ENCODE measurements around the gene IQGAP3. TPM values are rescaled to one million over a fixed set of nuclear protein-coding genes. Genes with fewer than 3 reads are reported as not detected.

The IQGAP3 gene
- polyA plus RNA-seq, 1 of the 3 experiments (the other 2 are of a cell fraction) = 15.6 TPM

- TF ChIP-seq, protein P1, sequence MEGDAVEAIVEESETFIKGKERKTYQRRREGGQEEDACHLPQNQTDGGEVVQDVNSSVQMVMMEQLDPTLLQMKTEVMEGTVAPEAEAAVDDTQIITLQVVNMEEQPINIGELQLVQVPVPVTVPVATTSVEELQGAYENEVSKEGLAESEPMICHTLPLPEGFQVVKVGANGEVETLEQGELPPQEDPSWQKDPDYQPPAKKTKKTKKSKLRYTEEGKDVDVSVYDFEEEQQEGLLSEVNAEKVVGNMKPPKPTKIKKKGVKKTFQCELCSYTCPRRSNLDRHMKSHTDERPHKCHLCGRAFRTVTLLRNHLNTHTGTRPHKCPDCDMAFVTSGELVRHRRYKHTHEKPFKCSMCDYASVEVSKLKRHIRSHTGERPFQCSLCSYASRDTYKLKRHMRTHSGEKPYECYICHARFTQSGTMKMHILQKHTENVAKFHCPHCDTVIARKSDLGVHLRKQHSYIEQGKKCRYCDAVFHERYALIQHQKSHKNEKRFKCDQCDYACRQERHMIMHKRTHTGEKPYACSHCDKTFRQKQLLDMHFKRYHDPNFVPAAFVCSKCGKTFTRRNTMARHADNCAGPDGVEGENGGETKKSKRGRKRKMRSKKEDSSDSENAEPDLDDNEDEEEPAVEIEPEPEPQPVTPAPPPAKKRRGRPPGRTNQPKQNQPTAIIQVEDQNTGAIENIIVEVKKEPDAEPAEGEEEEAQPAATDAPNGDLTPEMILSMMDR (IDR thresholded peaks at IDR 0.05) = no peak
- TF ChIP-seq NRF1 (IDR thresholded peaks at IDR 0.05; ENCODE audit: low read depth, low read length) = no peak
These were observed 24.4 kb downstream of the IQGAP3 start (continued) for GRCh38 chr1:156547982-156548381.

GRCh38 chr1:156547434-156547833 is 24.9 kb downstream of the IQGAP3 start:
- H2AFZ ChIP-seq (ENCODE audit: low read depth) = no peak overlapping the region
- no peak overlapping the region for H3K9ac ChIP-seq
- TF ChIP-seq FOXM1 (IDR thresholded peaks at IDR 0.05; ENCODE audit: low read depth) (no peak), EZH2phosphoT487 (IDR thresholded peaks at IDR 0.05; ENCODE audit: borderline replicate concordance, low read depth) (no peak), RFX5 (IDR thresholded peaks at IDR 0.05; ENCODE audit: low read length) (no peak), MXI1 (IDR thresholded peaks at IDR 0.05; ENCODE audit: low read depth, low read length) (no peak), TCF12 (IDR thresholded peaks at IDR 0.05) (no peak), YY1 (IDR thresholded peaks at IDR 0.05; ENCODE audit: low read depth) (no peak)
- TF ChIP-seq, protein P2, sequence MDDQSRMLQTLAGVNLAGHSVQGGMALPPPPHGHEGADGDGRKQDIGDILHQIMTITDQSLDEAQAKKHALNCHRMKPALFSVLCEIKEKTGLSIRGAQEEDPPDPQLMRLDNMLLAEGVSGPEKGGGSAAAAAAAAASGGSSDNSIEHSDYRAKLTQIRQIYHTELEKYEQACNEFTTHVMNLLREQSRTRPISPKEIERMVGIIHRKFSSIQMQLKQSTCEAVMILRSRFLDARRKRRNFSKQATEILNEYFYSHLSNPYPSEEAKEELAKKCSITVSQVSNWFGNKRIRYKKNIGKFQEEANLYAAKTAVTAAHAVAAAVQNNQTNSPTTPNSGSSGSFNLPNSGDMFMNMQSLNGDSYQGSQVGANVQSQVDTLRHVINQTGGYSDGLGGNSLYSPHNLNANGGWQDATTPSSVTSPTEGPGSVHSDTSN (IDR thresholded peaks at IDR 0.05) = no peak
- TF ChIP-seq, protein P1 (IDR thresholded peaks at IDR 0.05) = no peak
- no peaks in the 10 kb centered on the region for H4K20me1 ChIP-seq (ENCODE audit: insufficient read depth)
- H3K4me2 ChIP-seq = no peak overlapping the region
- DNase-seq = no peak
- no peaks in the 10 kb centered on the region for H3K27me3 ChIP-seq (ENCODE audit: insufficient read depth)
- CTCF ChIA-PET = no interaction called here
- no peaks in the 10 kb centered on the region for H3K79me2 ChIP-seq (ENCODE audit: insufficient read depth)
- H3K4me1 ChIP-seq (ENCODE audit: control insufficient read depth in 1 of 2, insufficient read depth in 2 of 2, low read depth in 1 of 2, low read length in 1 of 2) = no peaks in the 10 kb centered on the region
- H3K9me2 ChIP-seq = no peaks in the 10 kb centered on the region
- POLR2A ChIA-PET = no interaction called here
- no peak overlapping the region for H3K27ac ChIP-seq (ENCODE audit: low read depth in 2 of 2, low read length in 1 of 2)
- 98% methylated on average over 4 of the region's 4 CpGs for WGBS (ENCODE audit: low lambda C conversion rate)
- no peaks in the 10 kb centered on the region for H3K9me3 ChIP-seq
- H3F3A ChIP-seq (replicated peaks; ENCODE audit: insufficient read depth) = no peaks in the 10 kb centered on the region
- H3K4me3 ChIP-seq (ENCODE audit: low read depth in 2 of 2, low read length in 1 of 2) = no peak overlapping the region
- peaks cover 6 to 20% of the 10 kb centered on the region in 2 experiments for H3K36me3 ChIP-seq (replicated peaks in 1 of 2; ENCODE audit: control insufficient read depth in 1 of 2, insufficient read depth in 2 of 2, low read length in 1 of 2)

DNA sequence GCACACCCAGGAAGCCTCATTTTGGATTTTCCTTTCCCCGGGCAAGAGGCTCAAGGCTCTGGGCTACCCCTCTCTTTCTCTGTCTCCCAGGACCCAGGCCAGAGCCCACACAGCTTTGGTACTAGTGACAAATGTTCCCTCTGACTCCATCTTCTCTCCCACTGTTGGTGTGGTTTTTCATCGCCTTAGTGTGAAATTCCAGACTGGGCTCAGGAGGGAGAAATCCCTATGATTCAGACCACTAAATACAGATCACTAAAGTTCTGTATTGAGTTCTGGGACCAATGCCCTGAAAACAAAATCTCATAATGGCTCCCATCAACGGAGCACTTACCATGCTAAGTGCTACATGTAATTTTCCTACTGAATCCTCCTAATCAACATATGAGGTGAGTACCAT is 26.1 kb downstream of the IQGAP3 start:
- no peak overlapping the region for H3K4me2 ChIP-seq
- no peaks in the 10 kb centered on the region for H3K27me3 ChIP-seq (ENCODE audit: insufficient read depth)
- no peaks in the 10 kb centered on the region for H3F3A ChIP-seq (replicated peaks; ENCODE audit: insufficient read depth)
- no peak overlapping the region for H3K4me3 ChIP-seq (ENCODE audit: low read depth in 2 of 2, low read length in 1 of 2)
- H3K9me2 ChIP-seq = no peaks in the 10 kb centered on the region
- H3K27ac ChIP-seq (ENCODE audit: low read depth in 2 of 2, low read length in 1 of 2) = no peak overlapping the region
- CTCF ChIA-PET = no interaction called here
- no peaks in the 10 kb centered on the region for H3K79me2 ChIP-seq (ENCODE audit: insufficient read depth)
- H3K9ac ChIP-seq = no peak overlapping the region
- no peaks in the 10 kb centered on the region for H4K20me1 ChIP-seq (ENCODE audit: insufficient read depth)
- no peaks in the 10 kb centered on the region for H3K9me3 ChIP-seq
- H3K36me3 ChIP-seq (replicated peaks in 1 of 2; ENCODE audit: control insufficient read depth in 1 of 2, insufficient read depth in 2 of 2, low read length in 1 of 2) = peaks cover 10 to 18% of the 10 kb centered on the region in 2 experiments
- POLR2A ChIA-PET = no interaction called here
- WGBS (ENCODE audit: low lambda C conversion rate) = 100% methylated on average over 3 of the region's 3 CpGs
- no peak for DNase-seq
- H3K4me1 ChIP-seq (ENCODE audit: control insufficient read depth in 1 of 2, insufficient read depth in 2 of 2, low read depth in 1 of 2, low read length in 1 of 2) = no peaks in the 10 kb centered on the region
- H2AFZ ChIP-seq (ENCODE audit: low read depth) = no peak overlapping the region
- TF ChIP-seq NFIC (IDR thresholded peaks at IDR 0.05; ENCODE audit: borderline replicate concordance) (no peak), REST (IDR thresholded peaks at IDR 0.05; ENCODE audit: low read depth, low read length) (no peak), SIN3A (IDR thresholded peaks at IDR 0.05; ENCODE audit: borderline replicate concordance, low read depth, low read length) (no peak), MXI1 (IDR thresholded peaks at IDR 0.05; ENCODE audit: low read depth, low read length) (no peak), ZBTB33 (IDR thresholded peaks at IDR 0.05; ENCODE audit: borderline replicate concordance, low read depth) (no peak), USF1 (IDR thresholded peaks at IDR 0.05; ENCODE audit: borderline replicate concordance, low read depth) (no peak)
